ENCODE measurements around the gene SYT2. TPM values are rescaled to one million over a fixed set of nuclear protein-coding genes. Genes with fewer than 3 reads are reported as not detected.
A peak's percentile ranks its signal among the peaks of the same experiment; 100 is the strongest.

The SYT2 gene
- total and polyA plus RNA-seq, 10 of the 15 experiments (the other 5 are each of a cell fraction or from before 2014, with no cell fraction given): not detected

DNA sequence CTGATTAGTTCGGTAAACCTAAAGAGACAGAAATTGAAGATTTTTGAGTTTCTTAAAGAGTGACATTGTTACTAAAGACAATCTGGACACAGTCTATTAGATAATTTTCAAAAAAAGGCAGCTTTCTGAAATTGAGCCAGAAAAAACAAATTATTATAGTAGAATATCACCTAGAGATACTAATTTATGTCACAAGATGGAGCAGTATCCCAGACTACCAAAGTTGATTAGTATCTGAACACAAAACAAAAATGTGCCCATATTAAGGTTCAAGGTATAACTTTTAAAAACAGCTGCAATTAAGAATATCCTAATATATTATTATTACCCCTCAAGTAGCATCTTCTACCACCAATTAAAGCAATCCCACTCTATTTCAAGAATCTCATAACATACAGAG lies 40.5 kb upstream of the SYT2 start:
- no peak overlapping the region for H3K9ac ChIP-seq (ENCODE audit: control insufficient read depth, insufficient read depth, low read length)
- H2AFZ ChIP-seq (ENCODE audit: control insufficient read depth, low read depth, low read length): no peak overlapping the region
- RAD21 ChIA-PET (ENCODE audit: unreplicated experiment): interaction anchor here (1.8 kb wide), 1 partner anchor 248 kb away, joined by 7 read pairs; no protein-coding TSS in a partner anchor
- H3K27ac ChIP-seq (ENCODE audit: control insufficient read depth, insufficient read depth): no peak overlapping the region
- intact Hi-C loops (cut with micrococcal nuclease; ENCODE audit: unreplicated experiment) (no loop called here), in situ Hi-C loops (cut with MboI) (no loop called here)
- H3K4me2 ChIP-seq (ENCODE audit: control insufficient read depth, insufficient read depth): no peak overlapping the region
- H4K20me1 ChIP-seq (ENCODE audit: control insufficient read depth, insufficient read depth): no peaks in the 10 kb centered on the region
- BruUV-seq (replicated peaks): no TSS peak
- WGBS (ENCODE audit: insufficient coverage, insufficient replicate concordance, low lambda C conversion rate, missing lambda C conversion rate): 92% methylated on average over 1 of the region's 1 CpG
- no peaks in the 10 kb centered on the region for H3K9me3 ChIP-seq (replicated peaks; ENCODE audit: control insufficient read depth, insufficient read depth, low read length)
- peaks cover 0 to 4% of the 10 kb centered on the region in 2 experiments; a peak in 3 of 4 replicates for H3K36me3 ChIP-seq (ENCODE audit: control insufficient read depth in 2 of 2, insufficient read depth in 2 of 2, low read length in 1 of 2)
- H3K4me3 ChIP-seq: no peak overlapping the region
- H3K4me1 ChIP-seq (ENCODE audit: control insufficient read depth, insufficient read depth, low read length): no peaks in the 10 kb centered on the region
- no peaks in the 10 kb centered on the region for H3K79me2 ChIP-seq (ENCODE audit: control insufficient read depth, insufficient read depth, low read length)
- ATAC-seq (no peak), FAIRE-seq (no peak), DNase-seq (ENCODE audit: low read depth, low spot score) (no peak)
- SMC1A ChIA-PET (ENCODE audit: uncharacterized antibody, unreplicated experiment): interaction anchor here (1.2 to 1.6 kb wide), 3 partner anchors 60 to 203 kb away, joined by 3 read pairs; partner anchors contain the start of gene PCAT6
- H3K27me3 ChIP-seq (replicated peaks in 1 of 2; ENCODE audit: control insufficient read depth in 2 of 2, insufficient read depth in 2 of 2, low read length in 1 of 2): no peaks in the 10 kb centered on the region
- POLR2A ChIA-PET: interaction anchor here (0.5 kb wide), 1 partner anchor 14 kb away, joined by 6 read pairs; no protein-coding TSS in a partner anchor
- 0 out of 2 replicates have a peak, but pooled peaks have one; percentile 9 for TF ChIP-seq RAD21 (IDR thresholded peaks at IDR 0.05; ENCODE audit: insufficient read depth, low read depth, low read length)
- TF ChIP-seq BMI1 (IDR thresholded peaks at IDR 0.05; ENCODE audit: borderline replicate concordance): no peak
- CTCF ChIA-PET: interaction anchor here (0.7 to 3.1 kb wide), 8 partner anchors 10 to 249 kb away, joined by 3 to 14 read pairs (median 4); no protein-coding TSS in a partner anchor

DNA sequence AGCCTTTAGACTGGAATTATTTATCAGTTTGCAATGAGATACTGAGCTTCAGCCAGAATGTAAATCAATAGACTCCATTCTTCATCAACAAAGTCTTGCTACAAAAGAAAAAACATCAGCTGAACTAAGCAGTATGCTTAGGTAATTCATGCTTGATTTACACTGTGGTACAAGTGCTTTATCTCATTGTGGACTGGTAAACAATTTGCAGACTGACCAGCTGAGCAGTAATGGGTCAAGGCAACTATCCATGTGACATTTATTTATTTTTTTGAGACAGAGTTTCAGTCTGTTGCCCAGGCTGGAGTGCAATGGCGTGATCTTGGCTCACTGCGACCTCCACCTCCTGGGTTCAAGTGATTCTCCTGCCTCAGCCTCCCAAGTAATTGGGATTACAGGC lies 39.8 kb upstream of the SYT2 start:
- H3K36me3 ChIP-seq (ENCODE audit: control insufficient read depth in 2 of 2, insufficient read depth in 2 of 2, low read length in 1 of 2): peaks cover 0 to 5% of the 10 kb centered on the region in 2 experiments; a peak in 3 of 4 replicates
- H3K27me3 ChIP-seq (replicated peaks in 1 of 2; ENCODE audit: control insufficient read depth in 2 of 2, insufficient read depth in 2 of 2, low read length in 1 of 2): no peaks in the 10 kb centered on the region
- ChIA-PET RAD21 (ENCODE audit: unreplicated experiment) (interaction anchor here (1.8 kb wide), 1 partner anchor 249 kb away, joined by 7 read pairs; no protein-coding TSS in a partner anchor), SMC1A (ENCODE audit: uncharacterized antibody, unreplicated experiment) (interaction anchor here (1.1 to 1.6 kb wide), 4 partner anchors 31 to 204 kb away, joined by 3 read pairs; partner anchors contain the start of gene PCAT6), CTCF (interaction anchor here (1.1 to 3.1 kb wide), 5 partner anchors 34 to 250 kb away, joined by 3 to 14 read pairs (median 6); no protein-coding TSS in a partner anchor), POLR2A (no interaction called here)
- no TSS peak for BruUV-seq (replicated peaks)
- H4K20me1 ChIP-seq (ENCODE audit: control insufficient read depth, insufficient read depth): no peaks in the 10 kb centered on the region
- no peak for TF ChIP-seq SIX5 (IDR thresholded peaks at IDR 0.05; ENCODE audit: low read depth, low read length, severe bottlenecking)
- in situ Hi-C loops (cut with MboI) (no loop called here), intact Hi-C loops (cut with micrococcal nuclease; ENCODE audit: unreplicated experiment) (no loop called here)
- no peak overlapping the region for H3K27ac ChIP-seq (ENCODE audit: control insufficient read depth, insufficient read depth)
- FAIRE-seq: no peak
- H3K4me2 ChIP-seq (ENCODE audit: control insufficient read depth, insufficient read depth): no peak overlapping the region
- no peaks in the 10 kb centered on the region for H3K79me2 ChIP-seq (ENCODE audit: control insufficient read depth, insufficient read depth, low read length)
- 77% methylated on average over 2 of the region's 2 CpGs for WGBS (ENCODE audit: insufficient coverage, insufficient replicate concordance, low lambda C conversion rate, missing lambda C conversion rate)
- no peak overlapping the region for H2AFZ ChIP-seq (ENCODE audit: control insufficient read depth, low read depth, low read length)
- H3K4me3 ChIP-seq: no peak overlapping the region
- DNase-seq (ENCODE audit: low read depth, low spot score): no peak
- H3K9me3 ChIP-seq (replicated peaks; ENCODE audit: control insufficient read depth, insufficient read depth, low read length): no peaks in the 10 kb centered on the region
- H3K9ac ChIP-seq (ENCODE audit: control insufficient read depth, insufficient read depth, low read length): no peak overlapping the region
- H3K4me1 ChIP-seq (ENCODE audit: control insufficient read depth, insufficient read depth, low read length): no peaks in the 10 kb centered on the region
- no peak for ATAC-seq
